Activated naive CD8-positive, alpha-beta T cell treated with anti-CD3 and anti-CD28 coated beads, Interleukin-2, amount 10 ng/mL, durations not matched to agents 7 days and 5 days (primary cell): ENCODE results near the gene SMYD1. TPM values are rescaled to one million over a fixed set of nuclear protein-coding genes. Genes with fewer than 3 reads are reported as not detected.
A peak's percentile ranks its signal among the peaks of the same experiment; 100 is the strongest.

ENCODE experiments used
- ATAC-seq: fragments of 150-1000 bp; cut with Tn5 transposase; one replicate; pipeline ENCODE4 v1.10.0; 2021; ENCODE audit warnings: low read depth, moderate library complexity
- POLR2A ChIA-PET: fragments of 350-600 bp; sonication (Branson Sonifier 250); formaldehyde crosslinking; loops from one replicate; lab custom pipeline; 2021; ENCODE audit warnings: antibody characterized with exemption; lab: Charles Lee
- DNase-seq: peaks from one replicate; pipeline ENCODE4 v3.0.0; 2021
- H3K27ac Mint-ChIP-seq: one replicate; pipeline ENCODE4 v1.8.0; 2022; ENCODE audit warnings: mild to moderate bottlenecking, mixed read lengths
- H3K27me3 Mint-ChIP-seq: one replicate; pipeline ENCODE4 v1.8.0; 2022; ENCODE audit warnings: mild to moderate bottlenecking, moderate library complexity, mixed read lengths
- H3K36me3 Mint-ChIP-seq: one replicate; pipeline ENCODE4 v1.8.0; 2021; ENCODE audit warnings: mild to moderate bottlenecking, mixed read lengths
- H3K4me1 Mint-ChIP-seq: one replicate; pipeline ENCODE4 v1.8.0; 2021; ENCODE audit warnings: mixed read lengths
- H3K4me3 Mint-ChIP-seq: one replicate; pipeline ENCODE4 v1.8.0; 2022; ENCODE audit warnings: mild to moderate bottlenecking, moderate library complexity, mixed read lengths
- H3K9me3 Mint-ChIP-seq: one replicate; pipeline ENCODE4 v1.8.0; 2021; ENCODE audit warnings: mixed read lengths
- total RNA-seq, 2 experiments: library from RNA; stranded (reverse); gene quantifications; one replicate each; pipeline ENCODE4 v1.2.3, GENCODE V29; 2021

SMYD1 gene
- total RNA-seq, 2 experiments from 2014 or later: not detected

GRCh38 chr2:88136817-88137216, 69.2 kb downstream of the SMYD1 start:
- Mint-ChIP-seq H3K36me3 (no peaks in the 10 kb centered on the region), H3K27me3 (peaks cover 9% of the 10 kb centered on the region), H3K27ac (no peak overlapping the region), H3K4me3 (no peak overlapping the region), H3K4me1 (no peaks in the 10 kb centered on the region), H3K9me3 (no peaks in the 10 kb centered on the region)
- ATAC-seq (no peak), DNase-seq (no peak)
- POLR2A ChIA-PET: no interaction called here

GRCh38 chr2:88137833-88138232, 70.2 kb downstream of the SMYD1 start:
- H3K9me3 Mint-ChIP-seq: no peaks in the 10 kb centered on the region
- H3K4me1 Mint-ChIP-seq: no peaks in the 10 kb centered on the region
- no peak for DNase-seq
- no peak for ATAC-seq
- peaks cover 9% of the 10 kb centered on the region for H3K27me3 Mint-ChIP-seq
- H3K4me3 Mint-ChIP-seq: no peak overlapping the region
- POLR2A ChIA-PET: no interaction called here
- no peaks in the 10 kb centered on the region for H3K36me3 Mint-ChIP-seq
- H3K27ac Mint-ChIP-seq: no peak overlapping the region

DNA sequence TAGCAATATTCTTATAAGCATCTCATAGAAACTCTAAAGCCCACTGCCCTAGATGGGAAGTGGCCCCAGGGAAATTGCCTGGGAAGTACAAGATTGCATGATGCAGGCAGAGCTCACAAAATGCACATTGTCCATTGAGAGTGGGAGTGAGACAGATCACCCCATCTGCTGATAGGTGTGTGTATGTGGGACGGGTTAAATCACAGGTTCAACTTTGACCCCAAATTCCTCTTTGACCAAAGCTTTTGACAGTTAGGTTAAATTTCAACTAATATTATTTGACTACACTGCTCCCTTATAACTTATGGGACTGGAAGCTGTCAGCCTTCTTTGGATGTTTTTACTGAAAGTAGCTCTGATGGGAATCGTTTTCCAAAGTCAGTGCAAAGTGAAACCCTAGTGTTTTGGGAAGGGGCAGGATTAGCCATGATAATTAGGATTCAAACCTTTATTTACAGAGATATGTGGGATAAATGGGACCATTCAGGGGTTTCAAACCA, 71.6 kb downstream of the SMYD1 start:
- H3K9me3 Mint-ChIP-seq: no peaks in the 10 kb centered on the region
- POLR2A ChIA-PET: no interaction called here

GRCh38 chr2:88139804-88140203, 72.2 kb downstream of the SMYD1 start:
- POLR2A ChIA-PET: no interaction called here
- H3K36me3 Mint-ChIP-seq: no peaks in the 10 kb centered on the region

More for the DNA sequence above, 71.6 kb downstream of the SMYD1 start:
- peaks cover 11% of the 10 kb centered on the region for H3K27me3 Mint-ChIP-seq
- ATAC-seq (no peak), DNase-seq (no peak)
- no peak overlapping the region for H3K4me3 Mint-ChIP-seq
- H3K27ac Mint-ChIP-seq: no peak overlapping the region
- no peaks in the 10 kb centered on the region for H3K4me1 Mint-ChIP-seq
- H3K36me3 Mint-ChIP-seq: no peaks in the 10 kb centered on the region

DNA sequence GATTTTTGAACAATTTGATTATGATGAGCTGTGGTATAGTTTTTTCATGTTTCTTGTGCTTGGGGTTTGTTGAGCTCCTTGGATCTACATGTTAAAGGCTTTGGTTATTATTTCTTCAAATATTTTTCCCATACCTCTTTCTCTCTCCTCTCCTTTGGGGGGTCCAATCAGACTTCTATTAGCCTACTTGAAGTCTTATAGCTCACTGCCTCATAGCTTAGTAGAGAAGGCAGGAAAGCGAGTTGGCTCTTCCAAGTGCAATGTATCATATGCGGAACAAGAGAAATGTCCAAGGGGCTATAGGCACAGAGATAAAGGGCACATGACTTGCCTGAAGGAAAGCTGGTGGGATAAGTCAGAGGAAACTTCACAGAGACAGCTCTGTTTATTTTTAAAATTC, 74.3 kb downstream of the SMYD1 start:
- no peaks in the 10 kb centered on the region for H3K9me3 Mint-ChIP-seq
- no peaks in the 10 kb centered on the region for H3K4me1 Mint-ChIP-seq
- H3K4me3 Mint-ChIP-seq: no peak overlapping the region
- H3K27me3 Mint-ChIP-seq: peaks cover 8% of the 10 kb centered on the region
- no peak overlapping the region for H3K27ac Mint-ChIP-seq
- ATAC-seq: no peak
- H3K36me3 Mint-ChIP-seq: no peaks in the 10 kb centered on the region
- no peak for DNase-seq
- POLR2A ChIA-PET: no interaction called here

More at GRCh38 chr2:88139804-88140203, 72.2 kb downstream of the SMYD1 start:
- Mint-ChIP-seq H3K9me3 (no peaks in the 10 kb centered on the region), H3K4me1 (no peaks in the 10 kb centered on the region), H3K27me3 (peaks cover 11% of the 10 kb centered on the region), H3K4me3 (no peak overlapping the region), H3K27ac (no peak overlapping the region)
- DNase-seq (no peak), ATAC-seq (no peak)

GRCh38 chr2:88144271-88144670, 76.6 kb downstream of the SMYD1 start:
- Mint-ChIP-seq H3K4me3 (no peak overlapping the region), H3K27me3 (peaks cover 11% of the 10 kb centered on the region), H3K4me1 (no peaks in the 10 kb centered on the region), H3K27ac (no peak overlapping the region), H3K36me3 (peaks cover 1% of the 10 kb centered on the region), H3K9me3 (peaks cover 11% of the 10 kb centered on the region)
- DNase-seq (no peak), ATAC-seq (no peak)
- POLR2A ChIA-PET: no interaction called here

DNA sequence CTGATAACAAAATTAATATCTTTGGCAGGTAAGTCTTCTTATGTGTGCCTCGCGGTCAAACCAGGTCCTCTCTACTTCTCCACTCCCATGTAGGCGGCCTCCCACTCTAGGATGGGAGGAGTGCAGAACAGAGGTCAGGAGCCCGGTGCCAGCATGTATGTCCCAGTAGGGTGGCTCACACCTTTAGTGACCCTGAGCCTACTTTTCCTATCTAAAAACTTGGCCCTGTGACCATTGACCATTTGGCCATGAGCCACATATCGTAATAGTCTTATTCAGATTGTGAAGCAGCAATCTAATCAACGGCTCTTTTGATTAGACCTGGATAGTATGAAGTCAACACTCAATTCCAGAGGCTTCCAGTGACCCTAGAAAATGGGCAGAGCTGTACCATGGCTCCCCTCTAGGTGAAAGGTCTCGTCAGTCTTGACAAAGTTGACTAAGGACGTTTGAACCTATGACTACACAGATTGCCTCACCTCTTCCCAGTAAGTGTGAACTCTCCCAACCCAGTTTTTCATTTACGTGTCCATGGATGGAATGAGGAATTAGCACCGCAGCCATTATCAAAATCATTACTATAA, 77.4 kb downstream of the SMYD1 start:
- POLR2A ChIA-PET: no interaction called here

GRCh38 chr2:88146590-88146989, 79.0 kb downstream of the SMYD1 start:
- POLR2A ChIA-PET: no interaction called here
- ATAC-seq: no peak
- no peak for DNase-seq
- H3K36me3 Mint-ChIP-seq: peaks cover 2% of the 10 kb centered on the region
- H3K4me1 Mint-ChIP-seq: no peaks in the 10 kb centered on the region
- H3K27ac Mint-ChIP-seq: no peak overlapping the region
- H3K4me3 Mint-ChIP-seq: no peak overlapping the region
- H3K27me3 Mint-ChIP-seq: peaks cover 11% of the 10 kb centered on the region
- peaks cover 13% of the 10 kb centered on the region for H3K9me3 Mint-ChIP-seq

More for the DNA sequence above, 77.4 kb downstream of the SMYD1 start:
- ATAC-seq: no peak
- Mint-ChIP-seq H3K27ac (no peak overlapping the region), H3K4me3 (no peak overlapping the region), H3K9me3 (peaks cover 13% of the 10 kb centered on the region), H3K36me3 (peaks cover 2% of the 10 kb centered on the region), H3K27me3 (peaks cover 11% of the 10 kb centered on the region), H3K4me1 (no peaks in the 10 kb centered on the region)
- no peak for DNase-seq

- H3K4me3 Mint-ChIP-seq: no peak overlapping the region
- ATAC-seq (no peak), DNase-seq (no peak)
- POLR2A ChIA-PET: no interaction called here
- peaks cover 17% of the 10 kb centered on the region for H3K9me3 Mint-ChIP-seq
- no peak overlapping the region for H3K27ac Mint-ChIP-seq
- H3K27me3 Mint-ChIP-seq: peaks cover 11% of the 10 kb centered on the region
- H3K36me3 Mint-ChIP-seq: peaks cover 2% of the 10 kb centered on the region
- H3K4me1 Mint-ChIP-seq: no peaks in the 10 kb centered on the region
Measured at GRCh38 chr2:88147145-88147544, 79.5 kb downstream of the SMYD1 start.

GRCh38 chr2:88148929-88149438, 81.4 kb downstream of the SMYD1 start:
- POLR2A ChIA-PET: no interaction called here
- DNase-seq (no peak), ATAC-seq (no peak)
- H3K9me3 Mint-ChIP-seq: peaks cover 21% of the 10 kb centered on the region
- no peak overlapping the region for H3K27ac Mint-ChIP-seq
- peaks cover 17% of the 10 kb centered on the region for H3K27me3 Mint-ChIP-seq
- H3K4me3 Mint-ChIP-seq: no peak overlapping the region
- peaks cover 2% of the 10 kb centered on the region for H3K36me3 Mint-ChIP-seq
- no peaks in the 10 kb centered on the region for H3K4me1 Mint-ChIP-seq

DNA sequence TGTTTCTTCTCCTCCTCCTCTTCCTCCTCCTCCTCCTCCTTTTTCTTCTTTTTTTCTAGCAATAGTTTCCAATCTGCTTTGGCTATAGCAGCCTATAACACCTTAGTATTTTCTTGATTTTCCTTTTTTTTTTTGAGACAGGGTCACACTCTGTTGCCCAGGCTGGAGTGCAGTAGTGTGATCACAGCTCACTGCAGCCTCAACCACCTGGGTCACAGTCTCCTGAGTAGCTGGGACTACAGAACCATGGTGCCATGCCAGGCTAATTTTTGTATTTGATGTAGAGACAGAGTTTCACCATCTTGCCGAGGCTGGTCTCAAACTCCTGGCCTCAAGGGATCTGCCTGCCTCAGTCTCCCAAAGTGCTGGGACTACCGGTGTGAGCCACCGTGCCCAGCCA, 91.9 kb downstream of the SMYD1 start:
- ATAC-seq (no peak), DNase-seq (no peak)
- Mint-ChIP-seq H3K36me3 (no peaks in the 10 kb centered on the region), H3K4me3 (no peak overlapping the region), H3K27me3 (peaks cover 6% of the 10 kb centered on the region), H3K4me1 (no peaks in the 10 kb centered on the region), H3K9me3 (no peaks in the 10 kb centered on the region), H3K27ac (no peak overlapping the region)
- POLR2A ChIA-PET: interaction anchor here (0.8 kb wide), 1 partner anchor 10 kb away, joined by 5 read pairs; the partner anchor contains the start of gene THNSL2

DNA sequence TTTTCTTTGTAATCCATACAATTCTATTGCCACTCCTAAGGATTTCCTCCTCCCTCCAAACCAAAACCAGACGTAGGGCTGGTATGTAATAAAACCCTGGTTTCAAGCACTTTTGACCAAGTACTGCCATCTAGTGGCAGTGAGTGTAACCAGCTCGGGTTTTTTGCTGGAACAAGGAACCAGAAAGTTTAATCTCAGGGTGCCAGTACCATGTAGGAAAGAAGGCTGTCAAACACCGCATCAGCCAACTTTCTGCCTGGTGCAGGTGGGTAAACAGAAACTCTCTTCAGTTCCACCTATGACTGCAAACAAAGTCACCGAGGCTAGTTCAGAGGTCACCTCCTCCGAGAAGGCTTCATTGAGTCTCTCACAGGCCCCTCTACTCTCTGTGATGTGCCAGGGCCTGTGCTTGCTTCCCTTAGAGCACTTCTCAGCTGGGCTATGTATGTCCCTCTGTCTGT, 92.4 kb downstream of the SMYD1 start:
- DNase-seq (no peak), ATAC-seq (peak; percentile 52)
- Mint-ChIP-seq H3K9me3 (no peaks in the 10 kb centered on the region), H3K36me3 (no peaks in the 10 kb centered on the region), H3K4me1 (no peaks in the 10 kb centered on the region), H3K27ac (no peak overlapping the region), H3K27me3 (peaks cover 5% of the 10 kb centered on the region), H3K4me3 (no peak overlapping the region)
- POLR2A ChIA-PET: interaction anchor here (0.8 kb wide), 1 partner anchor 10 kb away, joined by 5 read pairs; the partner anchor contains the start of gene THNSL2

DNA sequence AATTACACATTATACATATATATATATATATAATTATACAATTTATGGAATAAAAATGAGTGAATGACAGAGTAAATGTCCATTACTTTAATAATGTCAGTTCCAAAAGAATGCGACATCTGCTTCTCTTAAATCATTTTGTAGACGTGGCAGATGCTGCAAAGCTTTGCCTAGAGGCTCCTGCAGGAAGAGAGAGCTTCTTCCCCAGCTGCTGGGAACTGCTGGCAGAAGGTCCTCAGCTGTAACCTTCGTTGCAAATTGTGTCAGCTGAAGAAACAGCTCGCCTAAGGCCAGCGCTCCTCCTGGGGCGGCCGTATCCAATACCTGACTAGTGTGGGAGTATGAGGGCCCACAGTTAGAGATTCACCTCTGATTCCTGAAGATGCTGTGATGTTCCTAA, 92.9 kb downstream of the SMYD1 start:
- Mint-ChIP-seq H3K27me3 (peaks cover 5% of the 10 kb centered on the region), H3K36me3 (no peaks in the 10 kb centered on the region), H3K9me3 (no peaks in the 10 kb centered on the region), H3K4me1 (no peaks in the 10 kb centered on the region), H3K27ac (no peak overlapping the region), H3K4me3 (no peak overlapping the region)
- DNase-seq (no peak), ATAC-seq (no peak)
- POLR2A ChIA-PET: no interaction called here
